H9 (cell line): ENCODE measurements around the gene CYP26A1. TPM values are rescaled to one million over a fixed set of nuclear protein-coding genes. Genes with fewer than 3 reads are reported as not detected.

Experiments
- DNase-seq: peaks from one replicate; pipeline ENCODE4 v3.0.0-alpha.2; 2017
- H2AFZ ChIP-seq: one replicate; pipeline ENCODE4 v1.6.1; 2013; ENCODE audit warnings: mild to moderate bottlenecking, low read length, control low read depth, moderate library complexity
- H2AK5ac ChIP-seq: 2 replicates; pipeline ENCODE4 v1.6.1; 2013; ENCODE audit warnings: low read length, control low read depth, mixed read lengths; ENCODE audit not compliant: insufficient read length
- H2BK120ac ChIP-seq: one replicate; pipeline ENCODE4 v1.6.1; 2013; ENCODE audit warnings: low read depth, mild to moderate bottlenecking, low read length, control low read depth, inconsistent platforms; ENCODE audit not compliant: poor library complexity, severe bottlenecking
- H2BK12ac ChIP-seq: 2 replicates; pipeline ENCODE4 v1.6.1; 2013; ENCODE audit warnings: low read length, control low read depth, mixed read lengths, low read depth; ENCODE audit not compliant: insufficient read length
- H2BK15ac ChIP-seq: 2 replicates; pipeline ENCODE4 v1.6.1; 2013; ENCODE audit warnings: low read depth, low read length, control low read depth
- H2BK20ac ChIP-seq: one replicate; pipeline ENCODE4 v1.6.1; 2013; ENCODE audit warnings: low read depth, mild to moderate bottlenecking, low read length, control low read depth, inconsistent platforms; ENCODE audit not compliant: poor library complexity, severe bottlenecking
- H2BK5ac ChIP-seq: 2 replicates; pipeline ENCODE4 v1.6.1; 2013; ENCODE audit warnings: low read length, control low read depth, mixed read lengths; ENCODE audit not compliant: insufficient read length
- H3K14ac ChIP-seq: 2 replicates; pipeline ENCODE4 v1.6.1; 2013; ENCODE audit warnings: low read length, control low read depth; ENCODE audit not compliant: insufficient read depth
- H3K18ac ChIP-seq: 2 replicates; pipeline ENCODE4 v1.6.1; 2013; ENCODE audit warnings: low read depth, mild to moderate bottlenecking, mixed read lengths, low read length, control low read depth; ENCODE audit not compliant: insufficient read length
- H3K23ac ChIP-seq: 2 replicates; pipeline ENCODE4 v1.6.1; 2013; ENCODE audit warnings: low read length, control low read depth, mixed read lengths, low read depth; ENCODE audit not compliant: insufficient read length
- H3K23me2 ChIP-seq: 2 replicates; pipeline ENCODE4 v1.6.1; 2013; ENCODE audit warnings: low read depth, mild to moderate bottlenecking, mixed read lengths, low read length, control low read depth; ENCODE audit not compliant: insufficient read length, poor library complexity, severe bottlenecking
- H3K27ac ChIP-seq: 2 replicates; pipeline ENCODE4 v1.5.1; 2013; ENCODE audit warnings: low read length, control low read depth, mixed read lengths, low read depth; ENCODE audit not compliant: insufficient read length
- H3K27me3 ChIP-seq: 2 replicates; pipeline ENCODE4 v1.6.1; 2013; ENCODE audit warnings: low read length, control low read depth, inconsistent platforms; ENCODE audit not compliant: insufficient read depth
- H3K4ac ChIP-seq: 2 replicates; pipeline ENCODE4 v1.6.1; 2013; ENCODE audit warnings: low read depth, mild to moderate bottlenecking, control low read depth, inconsistent platforms, low read length, moderate library complexity
- H3K4me1 ChIP-seq: 2 replicates; pipeline ENCODE4 v1.6.1; 2013; ENCODE audit warnings: low read length, control low read depth, inconsistent platforms; ENCODE audit not compliant: insufficient read depth
- H3K4me2 ChIP-seq: 2 replicates; pipeline ENCODE4 v1.6.1; 2013; ENCODE audit warnings: low read length, control low read depth, mixed read lengths; ENCODE audit not compliant: insufficient read length, insufficient read depth
- H3K56ac ChIP-seq: 2 replicates; pipeline ENCODE4 v1.6.1; 2013; ENCODE audit warnings: low read depth, mild to moderate bottlenecking, mixed read lengths, low read length, control low read depth; ENCODE audit not compliant: insufficient read length
- H3K79me1 ChIP-seq: 2 replicates; pipeline ENCODE4 v1.6.1; 2013; ENCODE audit warnings: low read depth, mild to moderate bottlenecking, moderate library complexity, low read length, control low read depth, inconsistent platforms; ENCODE audit not compliant: insufficient read depth, poor library complexity, severe bottlenecking
- H3K79me2 ChIP-seq: 2 replicates; pipeline ENCODE4 v1.6.1; 2013; ENCODE audit warnings: low read length, control low read depth, inconsistent platforms; ENCODE audit not compliant: insufficient read depth
- H3K9ac ChIP-seq: 2 replicates; pipeline ENCODE4 v1.6.1; 2013; ENCODE audit warnings: low read length, control low read depth, mixed read lengths; ENCODE audit not compliant: insufficient read length; ENCODE audit errors: extremely low read depth
- H3K9me3 ChIP-seq: one replicate; pipeline ENCODE4 v1.6.1; 2013; ENCODE audit warnings: low read depth, low read length, inconsistent platforms; ENCODE audit not compliant: control insufficient read depth
- H3T11ph ChIP-seq: one replicate; pipeline ENCODE4 v1.6.1; 2013; ENCODE audit warnings: mild to moderate bottlenecking, low read length, control low read depth, inconsistent platforms
- H4K20me1 ChIP-seq: one replicate; pipeline ENCODE4 v1.6.1; 2013; ENCODE audit not compliant: control insufficient read depth, insufficient read length, insufficient read depth
- H4K5ac ChIP-seq: 2 replicates; pipeline ENCODE4 v1.6.1; 2013; ENCODE audit warnings: low read depth, mild to moderate bottlenecking, mixed read lengths, low read length, control low read depth; ENCODE audit not compliant: insufficient read length
- H4K8ac ChIP-seq: replicated peaks from 2 replicates; pipeline ENCODE4 v1.6.1; 2013; ENCODE audit warnings: low read length, control low read depth, mixed read lengths, low read depth; ENCODE audit not compliant: insufficient read length
- H4K91ac ChIP-seq: 2 replicates; pipeline ENCODE4 v1.6.1; 2013; ENCODE audit warnings: low read depth, mild to moderate bottlenecking, moderate library complexity, mixed read lengths, low read length, control low read depth; ENCODE audit not compliant: insufficient read length
- H3K27ac Mint-ChIP-seq, 3 experiments: 2 replicates in 2 of 3; 3 replicates in 1 of 3; pipeline ENCODE4 v1.8.0; 2020 to 2021; ENCODE audit warnings: mixed read lengths in 3 of 3, mild to moderate bottlenecking in 1 of 3, moderate library complexity in 1 of 3
- H3K27me3 Mint-ChIP-seq: 2 replicates; pipeline ENCODE4 v1.8.0; 2021; ENCODE audit warnings: low read depth, mild to moderate bottlenecking, moderate library complexity, mixed read lengths
- H3K36me3 Mint-ChIP-seq, 3 experiments: 2 replicates in 2 of 3; 3 replicates in 1 of 3; pipeline ENCODE4 v1.8.0; 2020 to 2021; ENCODE audit warnings: low read depth in 3 of 3, mixed read lengths in 3 of 3; ENCODE audit not compliant: insufficient read depth in 1 of 3
- H3K4me1 Mint-ChIP-seq, 2 experiments: 2 replicates each; pipeline ENCODE4 v1.8.0; 2020; ENCODE audit warnings: mixed read lengths in 2 of 2
- H3K4me3 Mint-ChIP-seq, 2 experiments: 2 replicates in 1 of 2; 3 replicates in 1 of 2; pipeline ENCODE4 v1.8.0; 2020 to 2021; ENCODE audit warnings: mild to moderate bottlenecking in 2 of 2, mixed read lengths in 2 of 2, moderate library complexity in 1 of 2
- H3K9me3 Mint-ChIP-seq, 2 experiments: 2 replicates in 1 of 2; 3 replicates in 1 of 2; pipeline ENCODE4 v1.8.0; 2020; ENCODE audit warnings: mild to moderate bottlenecking in 2 of 2, mixed read lengths in 2 of 2, moderate library complexity in 1 of 2
- CTCF ChIP-seq: fragments of 200-600 bp; sonication (generic); conservative IDR thresholded peaks from 3 replicates; pipeline ENCODE4 v1.8.0; 2021; ENCODE audit warnings: antibody characterized with exemption, mild to moderate bottlenecking
- WGBS: extraction: QIAGEN DNeasy Blood & Tissue Kit; methylation state at CpG from one replicate; pipeline ENCODE4 v1.1.7; 2013; ENCODE audit warnings: missing lambda C conversion rate, low lambda C conversion rate, mixed read lengths; ENCODE audit not compliant: insufficient read length; ENCODE audit errors: extremely low coverage; 5-methylcytosine and 5-hydroxymethylcytosine counted together
- total RNA-seq: library from RNA; stranded (reverse); gene quantifications from 2 replicates; pipeline ENCODE4 v1.2.1, GENCODE V29; 2021

CYP26A1 gene
- total RNA-seq, 1 experiment from 2014 or later = 72.1 TPM

- H2AFZ ChIP-seq = no peak overlapping the region
Measured at GRCh38 chr10:93097386-93097785, 23.7 kb downstream of the CYP26A1 start.

More at GRCh38 chr10:93097386-93097785, 23.7 kb downstream of the CYP26A1 start:
- no peak overlapping the region for H3T11ph ChIP-seq
- no peak overlapping the region for H3K4me2 ChIP-seq
- TF ChIP-seq CTCF = no peak
- Mint-ChIP-seq H3K9me3 (peaks cover 7 to 13% of the 10 kb centered on the region in 2 experiments; a peak in 4 of 5 replicates), H3K4me3 (no peak overlapping the region), H3K36me3 (peaks cover 0 to 9% (median 2%) of the 10 kb centered on the region in 3 experiments; a peak in 4 of 7 replicates), H3K4me1 (peaks cover 9 to 15% of the 10 kb centered on the region in 2 experiments), H3K27ac (peak overlapping the region; percentile 47 to 61 (median 50); a peak in 2 of 7 replicates), H3K27me3 (no peaks in the 10 kb centered on the region)
- H4K5ac ChIP-seq = no peak overlapping the region
- H3K9ac ChIP-seq = no peak overlapping the region
- no peak overlapping the region for H2BK20ac ChIP-seq
- H2AK5ac ChIP-seq = no peak overlapping the region
- H3K14ac ChIP-seq = no peak overlapping the region
- no peak overlapping the region for H3K23ac ChIP-seq
- H3K23me2 ChIP-seq = no peaks in the 10 kb centered on the region
- H3K56ac ChIP-seq = no peak overlapping the region
- no peaks in the 10 kb centered on the region for H3K79me2 ChIP-seq
- H2BK15ac ChIP-seq = no peak overlapping the region
- H2BK120ac ChIP-seq = no peak overlapping the region
- no peaks in the 10 kb centered on the region for H4K20me1 ChIP-seq
- H2BK5ac ChIP-seq = no peak overlapping the region
- no CpG with 5 or more reads among the region's 9 CpGs for WGBS
- no peak overlapping the region for H4K91ac ChIP-seq
- H3K27ac ChIP-seq = no peak overlapping the region
- H3K18ac ChIP-seq = no peak overlapping the region
- DNase-seq = no peak
- H2BK12ac ChIP-seq = no peak overlapping the region
- H3K27me3 ChIP-seq = no peaks in the 10 kb centered on the region
- H4K8ac ChIP-seq = no peak overlapping the region
- no peak overlapping the region for H3K4ac ChIP-seq
- no peaks in the 10 kb centered on the region for H3K9me3 ChIP-seq
- H3K79me1 ChIP-seq = no peaks in the 10 kb centered on the region
- no peaks in the 10 kb centered on the region; the same call in 1 of the 2 replicates for H3K4me1 ChIP-seq
